NOMO-1 (cell line): ENCODE data around the gene LMBR1.
"Not testable (repeated sequence)": the region's sequence is repeated elsewhere in the genome, so short reads cannot be mapped to it uniquely, and the experiment has no call there.

ENCODE experiments used
- DNase-seq, 2 experiments: peaks; one replicate each; lab custom pipeline; 2025; ENCODE audit not compliant: unreplicated experiment in 2 of 2; lab: John Stamatoyannopoulos, UW

The LMBR1 gene

GRCh38 chr7:156703209-156703608 lies 189.8 kb downstream of the LMBR1 start:
- DNase-seq = no peak

- DNase-seq = no peak
Observed at GRCh38 chr7:156702399-156702798, 190.6 kb downstream of the LMBR1 start.

GRCh38 chr7:156701787-156702186 lies 191.2 kb downstream of the LMBR1 start:
- not testable (repeated sequence) for DNase-seq

- DNase-seq = not testable (repeated sequence)
Observed at GRCh38 chr7:156698512-156698911, 194.5 kb downstream of the LMBR1 start.

GRCh38 chr7:156697283-156697682 lies 195.7 kb downstream of the LMBR1 start:
- not testable (repeated sequence) for DNase-seq

GRCh38 chr7:156693627-156694026 lies 199.4 kb downstream of the LMBR1 start:
- no peak for DNase-seq

GRCh38 chr7:156692849-156693248 lies 200.1 kb downstream of the LMBR1 start:
- no peak for DNase-seq

GRCh38 chr7:156691764-156692163 lies 201.2 kb downstream of the LMBR1 start:
- DNase-seq = no peak

- no peak for DNase-seq
Observed at GRCh38 chr7:156684661-156685060, 208.3 kb downstream of the LMBR1 start.

- no peak for DNase-seq
Observed at GRCh38 chr7:156684251-156684650, 208.7 kb downstream of the LMBR1 start.

- no peak for DNase-seq
Observed at GRCh38 chr7:156682928-156683327, 210.1 kb downstream of the LMBR1 start.

- no peak for DNase-seq
Observed at GRCh38 chr7:156680281-156680680, 212.7 kb downstream of the LMBR1 start.

GRCh38 chr7:156677374-156678054 lies 215.5 kb downstream of the LMBR1 start:
- DNase-seq = no peak

GRCh38 chr7:156676263-156676662 lies 216.7 kb downstream of the LMBR1 start:
- no peak for DNase-seq

GRCh38 chr7:156675721-156676120 lies 217.3 kb downstream of the LMBR1 start:
- no peak for DNase-seq

- DNase-seq = no peak
Observed at GRCh38 chr7:156673902-156674301, 219.1 kb downstream of the LMBR1 start.

- no peak for DNase-seq
Observed at GRCh38 chr7:156673454-156673853, 219.5 kb downstream of the LMBR1 start.

- DNase-seq = no peak
Observed at GRCh38 chr7:156669035-156669828, 223.8 kb downstream of the LMBR1 start.

- no peak for DNase-seq
Observed at GRCh38 chr7:156668130-156668741, 224.7 kb downstream of the LMBR1 start.

GRCh38 chr7:156667110-156667426 lies 225.9 kb downstream of the LMBR1 start:
- no peak for DNase-seq

GRCh38 chr7:156666368-156667109 lies 226.4 kb downstream of the LMBR1 start:
- no peak for DNase-seq
